A375 (cell line): ENCODE data around the gene NAT8. TPM values are rescaled to one million over a fixed set of nuclear protein-coding genes. Genes with fewer than 3 reads are reported as not detected.

Experiments used
- total RNA-seq: library from RNA; depleted of rRNA; stranded (reverse); fragments of >200 nt; shearing (Covaris generic); gene quantifications from 2 replicates; pipeline ENCODE4 v1.2.3, GENCODE V29; 2014; rRNA removed

The NAT8 gene
- not detected in 2 replicates for total RNA-seq

GRCh38 chr2:73642338-73643018, at the start of gene NAT8:
TSS of gene NAT8 (minus strand) at chr2:73642422. CDS start at chr2:73641628, 794 bp downstream.

Other genes starting within 250 kb of the NAT8 start
- 57.1 and 63.8 TPM in 2 replicates for gene TPRKB, start 94.9 kb upstream of the NAT8 start, total RNA-seq
- gene DUSP11, start 137.7 kb upstream of the NAT8 start, total RNA-seq = 18.6 and 21.5 TPM in 2 replicates
- gene C2orf78, start 141.8 kb upstream of the NAT8 start, total RNA-seq = not detected in 2 replicates
- gene STAMBP, start 186.5 kb upstream of the NAT8 start, total RNA-seq = 39.0 and 45.7 TPM in 2 replicates